A549 treated with CORT108297 at 1 μM for 4 hours (cell line): ENCODE measurements around the gene APMAP. TPM values are rescaled to one million over a fixed set of nuclear protein-coding genes. Genes with fewer than 3 reads are reported as not detected.

Experiments used
- total RNA-seq: library from RNA; stranded (reverse); fragments of 200-300 nt; extraction: Qiagen RNA extraction; gene quantifications from 5 replicates; pipeline ENCODE4 v1.2.3, GENCODE V29; 2022

APMAP gene, protein sequence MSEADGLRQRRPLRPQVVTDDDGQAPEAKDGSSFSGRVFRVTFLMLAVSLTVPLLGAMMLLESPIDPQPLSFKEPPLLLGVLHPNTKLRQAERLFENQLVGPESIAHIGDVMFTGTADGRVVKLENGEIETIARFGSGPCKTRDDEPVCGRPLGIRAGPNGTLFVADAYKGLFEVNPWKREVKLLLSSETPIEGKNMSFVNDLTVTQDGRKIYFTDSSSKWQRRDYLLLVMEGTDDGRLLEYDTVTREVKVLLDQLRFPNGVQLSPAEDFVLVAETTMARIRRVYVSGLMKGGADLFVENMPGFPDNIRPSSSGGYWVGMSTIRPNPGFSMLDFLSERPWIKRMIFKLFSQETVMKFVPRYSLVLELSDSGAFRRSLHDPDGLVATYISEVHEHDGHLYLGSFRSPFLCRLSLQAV
- 160 to 168 TPM (median 163 TPM) in 5 replicates for total RNA-seq

DNA sequence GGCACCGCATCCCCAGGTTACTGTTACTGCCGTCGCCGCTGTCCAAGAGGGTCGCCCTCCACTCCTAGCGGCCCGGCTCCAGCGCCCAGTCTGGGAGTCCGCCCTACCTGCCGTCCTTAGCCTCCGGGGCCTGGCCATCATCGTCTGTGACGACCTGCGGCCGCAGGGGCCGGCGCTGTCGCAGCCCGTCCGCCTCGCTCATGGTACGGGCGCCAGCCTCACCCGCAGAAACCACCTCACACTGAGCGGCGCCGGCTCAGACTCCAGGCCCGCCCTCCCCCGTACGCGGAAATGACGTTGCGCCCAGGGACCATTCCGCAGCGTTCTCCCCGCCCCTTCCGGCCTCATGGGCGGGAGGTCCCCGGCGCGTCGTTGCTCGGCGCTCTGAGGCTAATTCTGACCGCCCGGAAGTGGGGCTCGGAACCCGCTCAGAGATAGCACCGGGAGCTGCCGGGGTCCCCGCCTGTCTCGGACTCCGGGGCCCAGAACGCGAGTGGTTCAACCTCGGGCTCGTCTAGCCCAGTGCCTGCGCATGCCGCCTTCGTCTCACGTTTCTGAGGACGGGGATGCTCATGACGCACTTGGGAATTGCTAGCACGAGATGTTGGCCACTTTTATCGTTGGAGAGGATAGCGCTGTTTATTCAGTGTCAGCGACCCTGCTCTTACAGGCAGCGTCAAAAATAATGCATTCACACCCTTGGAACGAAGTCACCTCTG, at the start of gene APMAP:
Gene APMAP, minus strand, starts transcription at position 265 of the 719 bp plus-strand sequence. Its CDS starts 63 bp downstream, at position 202.

DNA sequence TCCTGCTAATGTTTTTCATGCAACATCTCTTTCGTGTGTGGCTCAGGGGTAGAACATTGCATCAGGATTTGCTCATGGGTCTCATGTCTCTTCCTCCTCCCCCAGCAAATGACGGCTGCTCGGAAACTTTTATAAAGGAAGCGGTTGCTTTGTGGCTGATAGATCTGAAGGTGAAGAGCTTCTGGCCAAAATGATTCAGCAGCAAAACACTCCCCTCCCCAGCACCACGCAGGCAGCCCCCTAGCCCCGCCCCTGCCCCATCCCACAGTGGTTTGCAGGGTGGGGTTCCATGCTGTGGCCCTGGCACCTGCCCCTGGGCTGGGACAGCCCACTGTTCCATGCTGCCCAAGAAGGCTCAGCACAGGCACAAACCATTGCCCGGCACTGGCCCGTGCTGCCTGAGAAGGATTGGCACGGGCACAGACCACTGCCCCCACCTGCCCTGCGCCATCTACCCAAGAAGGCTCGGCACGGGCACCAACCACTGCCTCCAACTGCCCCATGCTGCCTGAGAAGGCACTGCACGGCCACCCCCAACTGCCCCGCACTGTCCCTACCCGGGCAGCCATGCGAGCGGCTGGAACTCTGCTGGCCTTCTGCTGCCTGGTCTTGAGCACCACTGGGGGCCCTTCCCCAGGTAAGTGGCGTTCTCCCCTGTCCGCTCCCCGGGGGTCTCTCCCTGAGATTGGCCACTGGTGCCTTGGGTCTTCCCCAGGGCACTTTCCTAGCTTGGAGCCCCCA, 43.4 kb downstream of the APMAP start, which contains the start of gene CST7:
Gene CST7, plus strand, starts transcription at position 331 of the 741 bp plus-strand sequence. Its CDS starts 237 bp downstream, at position 568.

Other genes with a start within 250 kb of the APMAP start
- gene CST7, start 43.5 kb downstream of the APMAP start, total RNA-seq = not detected in 5 replicates
- gene ACSS1, start 65.4 kb upstream of the APMAP start, total RNA-seq = 8.8 to 13.2 TPM (median 13.1 TPM) in 5 replicates
- gene VSX1, start 89.4 kb upstream of the APMAP start, total RNA-seq = 1.0 to 1.2 TPM (median 1.1 TPM) in 5 replicates
- gene ENTPD6, start 203.0 kb upstream of the APMAP start, total RNA-seq = 101 to 132 TPM (median 122 TPM) in 5 replicates